Measurements from ENCODE around the gene CTNNA1.
"Not testable (repeated sequence)": the region's sequence is repeated elsewhere in the genome, so short reads cannot be mapped to it uniquely, and the experiment has no call there.

Gene CTNNA1

GRCh38 chr5:138824924-138825863 is 72.0 kb downstream of the CTNNA1 start:
- DNase-seq = no peak

GRCh38 chr5:138828556-138828955 is 75.3 kb downstream of the CTNNA1 start:
- DNase-seq = no peak

- DNase-seq = no peak
Observed at GRCh38 chr5:138829341-138829740, 76.1 kb downstream of the CTNNA1 start.

- DNase-seq = no peak
Observed at GRCh38 chr5:138831703-138832102, 78.5 kb downstream of the CTNNA1 start.

GRCh38 chr5:138832218-138832617 is 79.0 kb downstream of the CTNNA1 start:
- DNase-seq = no peak

GRCh38 chr5:138833080-138833479 is 79.9 kb downstream of the CTNNA1 start:
- DNase-seq = no peak

- no peak for DNase-seq
Observed at GRCh38 chr5:138833726-138834480, 80.7 kb downstream of the CTNNA1 start.

- not testable (repeated sequence) for DNase-seq
Observed at GRCh38 chr5:138834853-138835252, 81.6 kb downstream of the CTNNA1 start.

GRCh38 chr5:138837160-138837559 is 83.9 kb downstream of the CTNNA1 start:
- DNase-seq = no peak

GRCh38 chr5:138840103-138840502 is 86.9 kb downstream of the CTNNA1 start:
- DNase-seq = no peak

- DNase-seq = no peak
Observed at GRCh38 chr5:138841531-138841930, 88.3 kb downstream of the CTNNA1 start.

- DNase-seq = no peak
Observed at GRCh38 chr5:138843316-138844124, 90.3 kb downstream of the CTNNA1 start.

- no peak for DNase-seq
Observed at GRCh38 chr5:138844125-138844461, 90.9 kb downstream of the CTNNA1 start.

- DNase-seq = no peak
Observed at GRCh38 chr5:138844812-138845513, 91.7 kb downstream of the CTNNA1 start.

GRCh38 chr5:138849439-138849838 is 96.2 kb downstream of the CTNNA1 start:
- no peak for DNase-seq

- DNase-seq = no peak
Observed at GRCh38 chr5:138849882-138850281, 96.7 kb downstream of the CTNNA1 start.

GRCh38 chr5:138850865-138851435 is 97.7 kb downstream of the CTNNA1 start:
- DNase-seq = no peak

- DNase-seq = no peak
Observed at GRCh38 chr5:138853132-138853531, 99.9 kb downstream of the CTNNA1 start.

- no peak for DNase-seq
Observed at GRCh38 chr5:138867011-138867410, 113.8 kb downstream of the CTNNA1 start.

- DNase-seq = no peak
Observed at GRCh38 chr5:138869038-138869437, 115.8 kb downstream of the CTNNA1 start.

- DNase-seq = peak; percentile 8
Observed at GRCh38 chr5:138869763-138870500, 116.7 kb downstream of the CTNNA1 start.

All from activated naive CD4-positive, alpha-beta T cell treated with Interleukin-2 at 50 U/mL for 16 hours (primary cell).